ENCODE results near the gene CDC42. TPM values are rescaled to one million over a fixed set of nuclear protein-coding genes. Genes with fewer than 3 reads are reported as not detected.

CDC42 gene
- total and polyA plus RNA-seq, 2 of the 4 experiments (the other 2 are of a cell fraction), result 162 to 609 TPM

DNA sequence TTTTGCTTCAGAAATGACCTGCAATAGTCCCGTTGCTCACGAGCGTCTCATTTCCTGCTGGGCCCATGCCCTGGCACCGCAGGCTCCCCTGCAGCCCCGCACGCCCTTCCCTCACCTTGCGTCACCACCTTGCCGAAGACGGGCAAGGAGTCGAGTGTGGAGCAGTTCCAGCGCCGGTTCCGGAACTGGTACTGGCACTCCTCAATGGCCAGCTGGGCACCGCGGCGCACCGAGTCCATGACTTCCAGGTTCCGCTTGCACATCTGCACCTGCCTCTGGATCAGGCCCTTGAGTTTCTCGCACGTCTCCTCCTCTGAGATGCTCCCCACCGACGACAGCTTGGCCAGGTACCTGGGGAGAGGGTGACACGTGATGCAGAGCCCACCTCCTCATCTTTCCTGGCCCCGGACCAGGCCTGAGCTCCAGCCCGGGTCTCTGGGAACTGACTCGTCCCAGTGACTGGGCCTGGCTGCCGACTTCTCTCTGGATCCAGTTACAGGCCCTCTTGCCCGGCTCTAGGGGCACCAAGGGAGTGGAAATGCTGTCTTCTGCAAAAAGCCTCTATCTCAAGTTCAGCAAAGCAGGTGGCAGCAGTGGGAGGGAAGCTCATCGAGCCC, 77.1 kb downstream of the CDC42 start:
- Histone ChIP-seq H3K27me3 (ENCODE audit: control insufficient read depth, insufficient read depth, low read length) (peaks cover 2% of the 10 kb centered on the region), H3K4me3 (ENCODE audit: insufficient read depth, low read depth, low read length) (no peak overlapping the region), H2AK9ac (replicated peaks; ENCODE audit: low read depth, low read length, poor library complexity) (no peak overlapping the region), H3K4me1 (ENCODE audit: control insufficient read depth, insufficient read depth, low read length) (peaks cover 4% of the 10 kb centered on the region), H3K14ac (replicated peaks; ENCODE audit: low read depth, low read length) (no peak overlapping the region), H3K4ac (ENCODE audit: low read depth, low read length) (no peak overlapping the region), H3K9me1 (ENCODE audit: insufficient read depth, low read length) (peaks cover 9% of the 10 kb centered on the region; the same call in 1 of the 2 replicates), H4K8ac (ENCODE audit: low read depth in 2 of 2, low read length in 2 of 2) (no peak overlapping the region), H3K27ac (ENCODE audit: insufficient read depth, low read length) (no peak overlapping the region), H4K5ac (ENCODE audit: low read depth, low read length) (no peak overlapping the region), H2BK20ac (ENCODE audit: low read depth, low read length) (no peak overlapping the region), H3K4me2 (ENCODE audit: low read depth, low read length) (no peak overlapping the region), H4K91ac (ENCODE audit: insufficient read depth, low read depth, low read length) (no peak overlapping the region), H2BK120ac (ENCODE audit: low read depth, low read length) (no peak overlapping the region), H2BK15ac (ENCODE audit: low read depth, low read length) (no peak overlapping the region), H3K36me3 (ENCODE audit: control insufficient read depth, insufficient read depth, low read length) (no peaks in the 10 kb centered on the region), H3K23ac (ENCODE audit: low read depth, low read length) (no peak overlapping the region), H4K20me1 (ENCODE audit: insufficient read depth, low read length) (peaks cover 25% of the 10 kb centered on the region), H3K9me3 (ENCODE audit: control insufficient read depth, insufficient read depth, low read length) (no peaks in the 10 kb centered on the region), H2BK5ac (ENCODE audit: low read depth, low read length, poor library complexity, severe bottlenecking) (no peak overlapping the region), H2AK5ac (ENCODE audit: low read depth, low read length) (no peak overlapping the region), H3K9ac (ENCODE audit: low read depth, low read length) (no peak overlapping the region), H3K79me1 (ENCODE audit: low read depth in 1 of 2, low read length in 2 of 2) (peaks cover 0 to under 1% of the 10 kb centered on the region in 2 experiments; a peak in 2 of 4 replicates), H3K18ac (ENCODE audit: low read depth, low read length) (no peak overlapping the region), H3K56ac (ENCODE audit: extremely low read depth, insufficient read depth, low read length) (no peak overlapping the region), H2AFZ (replicated peaks; ENCODE audit: low read length, poor library complexity) (no peak overlapping the region)
- no TSS peak for BruUV-seq (replicated peaks)
- ChIA-PET CTCF (no interaction called here), POLR2A (ENCODE audit: unreplicated experiment) (no interaction called here)
- dilution Hi-C loops (cut with HindIII; ENCODE audit: low sequenced_read_pairs, unreplicated experiment), result no loop called here
- in situ Hi-C loops (cut with MboI; ENCODE audit: low sequenced_read_pairs), result no loop called here
- intact Hi-C loops (cut with micrococcal nuclease), result loop anchor here (5.0 kb wide), 1 partner anchor 212 kb away; no protein-coding TSS in a partner anchor
- TF ChIP-seq, protein P1, sequence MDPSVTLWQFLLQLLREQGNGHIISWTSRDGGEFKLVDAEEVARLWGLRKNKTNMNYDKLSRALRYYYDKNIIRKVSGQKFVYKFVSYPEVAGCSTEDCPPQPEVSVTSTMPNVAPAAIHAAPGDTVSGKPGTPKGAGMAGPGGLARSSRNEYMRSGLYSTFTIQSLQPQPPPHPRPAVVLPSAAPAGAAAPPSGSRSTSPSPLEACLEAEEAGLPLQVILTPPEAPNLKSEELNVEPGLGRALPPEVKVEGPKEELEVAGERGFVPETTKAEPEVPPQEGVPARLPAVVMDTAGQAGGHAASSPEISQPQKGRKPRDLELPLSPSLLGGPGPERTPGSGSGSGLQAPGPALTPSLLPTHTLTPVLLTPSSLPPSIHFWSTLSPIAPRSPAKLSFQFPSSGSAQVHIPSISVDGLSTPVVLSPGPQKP (IDR thresholded peaks at IDR 0.05; ENCODE audit: borderline replicate concordance, low read depth, low read length), result no peak
- no peak for TF ChIP-seq RCOR1 (IDR thresholded peaks at IDR 0.05; ENCODE audit: insufficient replicate concordance, low read length)
- TF ChIP-seq RAD21 (IDR thresholded peaks at IDR 0.05; ENCODE audit: low read length), result no peak
- no peak for TF ChIP-seq CEBPB (IDR thresholded peaks at IDR 0.05; ENCODE audit: low read depth, low read length)
- no peak for TF ChIP-seq SMC3 (IDR thresholded peaks at IDR 0.05; ENCODE audit: low read depth, low read length)
- TF ChIP-seq MAZ (IDR thresholded peaks at IDR 0.05; ENCODE audit: borderline replicate concordance, low read depth, low read length), result no peak
- no peak for TF ChIP-seq BHLHE40 (IDR thresholded peaks at IDR 0.05; ENCODE audit: low read depth, low read length)
- no peak for TF ChIP-seq POLR2A (IDR thresholded peaks at IDR 0.05; ENCODE audit: low read depth, low read length)
- no peak for TF ChIP-seq RFX5 (IDR thresholded peaks at IDR 0.05; ENCODE audit: low read depth, low read length)
- TF ChIP-seq MAFK (IDR thresholded peaks at IDR 0.05; ENCODE audit: low read depth, low read length), result no peak
- no peak for TF ChIP-seq NFE2L2 (IDR thresholded peaks at IDR 0.05; ENCODE audit: low read depth, low read length)
- TF ChIP-seq, protein P2, sequence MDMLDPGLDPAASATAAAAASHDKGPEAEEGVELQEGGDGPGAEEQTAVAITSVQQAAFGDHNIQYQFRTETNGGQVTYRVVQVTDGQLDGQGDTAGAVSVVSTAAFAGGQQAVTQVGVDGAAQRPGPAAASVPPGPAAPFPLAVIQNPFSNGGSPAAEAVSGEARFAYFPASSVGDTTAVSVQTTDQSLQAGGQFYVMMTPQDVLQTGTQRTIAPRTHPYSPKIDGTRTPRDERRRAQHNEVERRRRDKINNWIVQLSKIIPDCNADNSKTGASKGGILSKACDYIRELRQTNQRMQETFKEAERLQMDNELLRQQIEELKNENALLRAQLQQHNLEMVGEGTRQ (IDR thresholded peaks at IDR 0.05; ENCODE audit: low read depth, low read length), result no peak
- TF ChIP-seq FOS (IDR thresholded peaks at IDR 0.05; ENCODE audit: low read depth, low read length), result no peak
- TF ChIP-seq MXI1 (IDR thresholded peaks at IDR 0.05; ENCODE audit: borderline replicate concordance, low read depth, low read length), result no peak
- no peak for TF ChIP-seq CHD1 (IDR thresholded peaks at IDR 0.05; ENCODE audit: low read depth, low read length)
- TF ChIP-seq, protein P3, sequence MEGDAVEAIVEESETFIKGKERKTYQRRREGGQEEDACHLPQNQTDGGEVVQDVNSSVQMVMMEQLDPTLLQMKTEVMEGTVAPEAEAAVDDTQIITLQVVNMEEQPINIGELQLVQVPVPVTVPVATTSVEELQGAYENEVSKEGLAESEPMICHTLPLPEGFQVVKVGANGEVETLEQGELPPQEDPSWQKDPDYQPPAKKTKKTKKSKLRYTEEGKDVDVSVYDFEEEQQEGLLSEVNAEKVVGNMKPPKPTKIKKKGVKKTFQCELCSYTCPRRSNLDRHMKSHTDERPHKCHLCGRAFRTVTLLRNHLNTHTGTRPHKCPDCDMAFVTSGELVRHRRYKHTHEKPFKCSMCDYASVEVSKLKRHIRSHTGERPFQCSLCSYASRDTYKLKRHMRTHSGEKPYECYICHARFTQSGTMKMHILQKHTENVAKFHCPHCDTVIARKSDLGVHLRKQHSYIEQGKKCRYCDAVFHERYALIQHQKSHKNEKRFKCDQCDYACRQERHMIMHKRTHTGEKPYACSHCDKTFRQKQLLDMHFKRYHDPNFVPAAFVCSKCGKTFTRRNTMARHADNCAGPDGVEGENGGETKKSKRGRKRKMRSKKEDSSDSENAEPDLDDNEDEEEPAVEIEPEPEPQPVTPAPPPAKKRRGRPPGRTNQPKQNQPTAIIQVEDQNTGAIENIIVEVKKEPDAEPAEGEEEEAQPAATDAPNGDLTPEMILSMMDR (conservative IDR thresholded peaks at IDR 0.05; ENCODE audit: low read depth, low read length), result no peak
- DNase-seq (no peak), ATAC-seq (ENCODE audit: low read depth) (no peak)
- WGBS, 2 experiments (ENCODE audit: extremely low coverage in 2 of 2, insufficient read length in 1 of 2), result 97% methylated on average over 14 of the region's 29 CpGs; no CpG with 5 or more reads in 1 of the 2 experiments

All from IMR-90 (cell line).